Fibroblast of upper back skin (primary cell): ENCODE results near the gene ZNF552.

ENCODE experiments used
- DNase-seq: peaks from one replicate; pipeline ENCODE4 v3.0.0-alpha.2; 2013

Gene ZNF552

DNA sequence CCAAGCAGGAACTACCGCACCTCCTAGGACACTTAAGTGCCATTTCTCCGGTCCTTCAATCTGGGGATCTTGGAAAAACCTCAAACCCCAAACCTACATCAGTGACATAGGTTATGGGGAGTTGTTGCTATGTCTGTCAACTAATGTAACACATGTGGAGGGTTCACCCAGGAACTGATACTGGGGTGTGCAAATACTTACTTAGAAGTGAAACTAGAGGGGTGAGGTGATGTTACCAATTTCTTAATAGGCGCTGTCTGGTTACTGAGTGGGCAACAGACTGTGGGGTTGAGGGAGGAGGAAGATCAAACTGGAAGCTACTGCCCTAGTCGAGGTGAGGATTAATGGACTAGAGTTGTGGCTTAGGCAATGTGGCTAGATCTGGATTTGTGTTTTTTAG lies 43.3 kb downstream of the ZNF552 start:
- no peak for DNase-seq

- DNase-seq: peak; percentile 91
Measured at GRCh38 chr19:57769345-57770131, 45.2 kb downstream of the ZNF552 start, which contains the start of gene ZNF586. Gene ZNF586 (plus strand): TSS chr19:57769676. CDS start chr19:57769843, 167 bp downstream.

DNA sequence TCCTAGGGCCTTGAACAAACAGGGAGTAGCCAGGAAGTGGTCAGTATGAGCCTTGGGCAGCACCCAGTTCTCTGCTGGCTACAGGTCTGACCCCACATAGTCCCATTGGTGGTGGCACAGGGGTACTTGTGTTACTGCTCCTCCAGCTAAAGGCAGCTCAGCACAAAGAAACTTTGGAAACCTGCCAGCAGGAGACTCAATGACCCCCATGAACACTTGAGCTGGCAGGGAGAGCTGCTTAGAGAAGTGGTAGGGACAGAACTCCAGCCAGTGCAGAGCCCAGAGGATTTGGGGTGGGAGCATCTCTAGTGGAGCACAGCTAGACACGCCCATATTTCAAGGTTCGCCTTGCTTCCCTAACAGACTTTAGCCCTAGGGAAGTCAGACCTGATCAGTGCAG lies 55.6 kb downstream of the ZNF552 start:
- DNase-seq: no peak

- no peak for DNase-seq
Measured at GRCh38 chr19:57757941-57758340, 56.8 kb downstream of the ZNF552 start.
